AG04450 (cell line): ENCODE results near the gene MED25. TPM values are rescaled to one million over a fixed set of nuclear protein-coding genes. Genes with fewer than 3 reads are reported as not detected.
A peak's percentile ranks its signal among the peaks of the same experiment; 100 is the strongest.

Source experiments
- CTCF ChIA-PET: fragments of 300-600, 350-600 bp; formaldehyde crosslinking; extraction: SDS; loops from one replicate; lab custom pipeline; 2022; ENCODE audit warnings: antibody characterized with exemption, inconsistent platforms; lab: Charles Lee
- POLR2A ChIA-PET: fragments of 350-600 bp; formaldehyde crosslinking; extraction: SDS; loops from one replicate; lab custom pipeline; 2021; ENCODE audit warnings: antibody characterized with exemption, inconsistent platforms; lab: Yijun Ruan, JAX
- DNase-seq: peaks from one replicate; pipeline ENCODE4 v3.0.0-alpha.2; 2011; ENCODE audit warnings: low read depth, low spot score
- H3K27ac ChIP-seq: one replicate; pipeline ENCODE4 v1.5.1; 2012; ENCODE audit warnings: low read depth, low read length, control low read depth
- H3K27me3 ChIP-seq: one replicate; pipeline ENCODE4 v1.6.0; 2012; ENCODE audit warnings: low read length; ENCODE audit not compliant: control insufficient read depth, insufficient read depth
- H3K4me3 ChIP-seq: 2 replicates; pipeline ENCODE4 v1.5.1; 2011; ENCODE audit warnings: mild to moderate bottlenecking, low read depth, low read length, control low read depth
- H3K9me3 ChIP-seq: 2 replicates; pipeline ENCODE4 v1.5.1; 2012; ENCODE audit warnings: low read length; ENCODE audit not compliant: control insufficient read depth, insufficient read depth
- polyA plus RNA-seq: library from polyadenylated mRNA; depleted of rRNA; stranded (reverse); fragments of >200 nt; gene quantifications from 2 replicates; pipeline ENCODE4 v1.2.3, GENCODE V29; 2011
- TF ChIP-seq, protein P1 (sequence below): IDR thresholded peaks from 2 replicates; pipeline ENCODE4 v1.5.1; 2011; ENCODE audit warnings: low read depth, low read length, control low read depth, inconsistent platforms

The MED25 gene
- polyA plus RNA-seq, 1 experiment = 12.6 TPM

DNA sequence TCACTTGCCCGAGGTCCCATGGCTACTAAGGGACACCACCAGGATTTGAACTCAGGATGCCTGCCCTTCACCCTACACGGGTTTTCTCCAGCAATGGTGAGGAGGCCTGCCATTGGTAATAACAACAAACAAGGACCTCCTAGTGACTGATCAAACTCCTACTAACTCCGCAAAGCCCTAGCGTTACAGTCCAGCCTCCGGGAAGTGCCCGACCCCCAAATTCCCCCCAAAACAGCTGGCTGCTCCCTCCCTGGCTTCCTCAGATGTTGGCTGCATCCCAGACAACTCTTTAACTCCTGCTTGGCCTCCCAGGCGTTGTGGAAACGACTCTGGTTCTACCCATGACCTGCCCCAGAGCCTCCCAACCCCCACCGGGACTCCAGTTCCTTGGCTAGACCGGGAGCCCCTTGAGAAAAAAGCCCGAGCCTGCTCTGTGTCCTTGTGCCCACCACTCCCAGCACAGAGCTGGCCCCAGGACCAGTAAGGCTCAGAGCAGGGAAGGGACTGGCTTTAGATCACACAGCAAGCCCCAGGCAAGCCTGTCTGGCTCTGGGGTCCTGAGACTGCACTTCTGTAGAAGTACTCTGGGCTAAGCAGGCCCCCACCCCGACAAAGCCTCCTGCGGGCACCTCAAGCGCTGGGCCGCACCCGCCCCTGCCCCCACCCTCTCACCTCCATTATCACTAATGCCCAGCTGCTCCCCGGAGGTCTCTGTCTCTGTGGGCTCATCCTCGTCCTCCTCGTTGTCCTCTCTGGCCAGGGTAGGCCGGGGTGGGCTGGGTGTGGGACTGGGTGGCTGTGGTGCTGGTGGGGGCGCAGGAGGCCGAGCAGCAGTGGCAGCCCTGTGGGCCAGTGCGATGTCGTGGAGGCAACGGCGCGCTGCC, 54.4 kb downstream of the MED25 start:
- no peak for DNase-seq
- CTCF ChIA-PET = interaction anchor here (0.7 kb wide), 1 partner anchor 191 kb away, joined by 7 read pairs; no protein-coding TSS in a partner anchor
- TF ChIP-seq, protein P1, sequence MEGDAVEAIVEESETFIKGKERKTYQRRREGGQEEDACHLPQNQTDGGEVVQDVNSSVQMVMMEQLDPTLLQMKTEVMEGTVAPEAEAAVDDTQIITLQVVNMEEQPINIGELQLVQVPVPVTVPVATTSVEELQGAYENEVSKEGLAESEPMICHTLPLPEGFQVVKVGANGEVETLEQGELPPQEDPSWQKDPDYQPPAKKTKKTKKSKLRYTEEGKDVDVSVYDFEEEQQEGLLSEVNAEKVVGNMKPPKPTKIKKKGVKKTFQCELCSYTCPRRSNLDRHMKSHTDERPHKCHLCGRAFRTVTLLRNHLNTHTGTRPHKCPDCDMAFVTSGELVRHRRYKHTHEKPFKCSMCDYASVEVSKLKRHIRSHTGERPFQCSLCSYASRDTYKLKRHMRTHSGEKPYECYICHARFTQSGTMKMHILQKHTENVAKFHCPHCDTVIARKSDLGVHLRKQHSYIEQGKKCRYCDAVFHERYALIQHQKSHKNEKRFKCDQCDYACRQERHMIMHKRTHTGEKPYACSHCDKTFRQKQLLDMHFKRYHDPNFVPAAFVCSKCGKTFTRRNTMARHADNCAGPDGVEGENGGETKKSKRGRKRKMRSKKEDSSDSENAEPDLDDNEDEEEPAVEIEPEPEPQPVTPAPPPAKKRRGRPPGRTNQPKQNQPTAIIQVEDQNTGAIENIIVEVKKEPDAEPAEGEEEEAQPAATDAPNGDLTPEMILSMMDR = no peak
- POLR2A ChIA-PET = interaction anchor here (0.5 kb wide), 1 partner anchor 14 kb away, joined by 3 read pairs; no protein-coding TSS in a partner anchor
- H3K27ac ChIP-seq = peak overlapping the region; percentile 2
- H3K27me3 ChIP-seq = no peaks in the 10 kb centered on the region
- H3K9me3 ChIP-seq = no peaks in the 10 kb centered on the region; the same call in 1 of the 2 replicates
- no peak overlapping the region for H3K4me3 ChIP-seq

- Histone ChIP-seq H3K27me3 (no peaks in the 10 kb centered on the region), H3K9me3 (no peaks in the 10 kb centered on the region; the same call in 1 of the 2 replicates), H3K27ac (no peak overlapping the region), H3K4me3 (no peak overlapping the region)
- TF ChIP-seq, protein P1 = no peak
- no peak for DNase-seq
- ChIA-PET POLR2A (no interaction called here), CTCF (no interaction called here)
Observed at GRCh38 chr19:49873129-49873521, 55.0 kb downstream of the MED25 start.

DNA sequence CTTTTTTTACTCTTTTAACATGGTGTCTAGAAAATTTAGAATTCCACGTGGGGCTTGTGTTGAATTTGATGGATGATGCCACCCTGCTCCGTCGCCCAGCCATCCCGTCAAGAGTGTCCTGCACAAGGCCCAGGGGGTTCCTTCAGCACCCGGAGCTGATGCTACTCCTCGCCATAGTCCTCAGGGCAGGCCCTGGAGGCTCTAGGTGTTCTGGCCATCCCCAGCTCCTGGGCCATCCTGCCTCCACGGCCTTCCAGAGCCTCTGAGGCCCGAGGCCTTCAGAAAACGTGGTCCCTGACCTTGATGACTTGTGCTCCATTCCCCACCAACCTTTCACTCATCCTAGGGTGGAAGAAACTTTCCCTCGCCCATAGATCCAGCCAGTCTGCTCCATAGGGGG, 55.7 kb downstream of the MED25 start:
- Histone ChIP-seq H3K4me3 (no peak overlapping the region), H3K27ac (no peak overlapping the region), H3K27me3 (no peaks in the 10 kb centered on the region), H3K9me3 (no peaks in the 10 kb centered on the region; the same call in 1 of the 2 replicates)
- TF ChIP-seq, protein P1 = no peak
- no peak for DNase-seq
- CTCF ChIA-PET = no interaction called here
- POLR2A ChIA-PET = interaction anchor here (0.7 kb wide), 1 partner anchor 234 kb away, joined by 4 read pairs; no protein-coding TSS in a partner anchor

- H3K9me3 ChIP-seq = no peaks in the 10 kb centered on the region; the same call in 1 of the 2 replicates
- no peaks in the 10 kb centered on the region for H3K27me3 ChIP-seq
- TF ChIP-seq, protein P1 = no peak
- POLR2A ChIA-PET = interaction anchor here (1.1 kb wide), 1 partner anchor 294 kb away, joined by 3 read pairs; the partner anchor contains the start of gene NOSIP
- H3K27ac ChIP-seq = no peak overlapping the region
- H3K4me3 ChIP-seq = peak overlapping the region; percentile 98
- CTCF ChIA-PET = no interaction called here
- DNase-seq = no peak
Observed at GRCh38 chr19:49874503-49875157, 56.5 kb downstream of the MED25 start.
